ENCODE results near the gene VPS26C.
A peak's percentile ranks its signal among the peaks of the same experiment; 100 is the strongest.
"Not testable (repeated sequence)": the region's sequence is repeated elsewhere in the genome, so short reads cannot be mapped to it uniquely, and the experiment has no call there.

Gene VPS26C

DNA sequence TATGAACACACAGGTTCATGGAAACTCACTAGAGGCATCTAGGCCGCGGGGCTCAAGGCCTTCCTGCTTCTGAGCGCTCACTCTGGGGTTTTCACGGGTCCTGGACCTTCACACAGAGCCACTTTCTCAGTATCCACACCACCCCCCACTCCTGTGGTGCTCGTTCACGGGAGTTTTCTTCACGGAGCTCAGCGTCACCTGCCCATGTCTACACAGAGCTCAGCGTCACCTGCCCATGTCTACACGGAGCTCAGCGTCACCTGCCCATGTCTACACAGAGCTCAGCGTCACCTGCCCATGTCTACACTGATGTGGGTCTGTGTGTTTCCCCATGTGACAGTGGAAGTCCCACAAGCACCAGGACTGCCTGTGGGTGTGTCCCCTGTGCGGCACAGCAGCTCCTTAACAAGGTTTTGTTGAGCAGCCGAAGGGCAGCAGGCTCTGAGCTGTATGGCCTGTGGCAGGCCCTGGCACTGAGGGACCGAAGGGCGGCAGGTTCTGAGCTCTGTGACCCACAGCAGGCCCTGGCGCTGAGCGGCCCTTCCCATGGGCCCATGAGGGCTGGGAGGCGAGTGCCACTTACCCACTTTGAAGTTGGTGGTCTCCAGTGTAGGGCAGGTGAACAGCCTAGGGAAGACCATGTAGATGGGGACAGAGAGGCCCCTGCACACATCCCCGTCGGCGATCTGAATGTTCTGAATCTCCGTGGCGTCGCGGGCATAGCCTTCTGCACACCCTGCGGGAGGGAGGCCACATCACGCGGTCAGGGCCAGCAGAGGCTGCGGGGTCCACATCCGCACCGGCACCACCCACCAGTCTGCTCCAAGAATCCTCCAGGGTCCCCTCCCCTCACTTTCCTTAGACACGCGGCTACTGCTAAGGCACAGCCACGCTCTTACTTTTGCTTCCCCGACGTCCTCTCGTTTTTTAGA lies 39.8 kb downstream of the VPS26C start:
- DNase-seq: no peak

DNA sequence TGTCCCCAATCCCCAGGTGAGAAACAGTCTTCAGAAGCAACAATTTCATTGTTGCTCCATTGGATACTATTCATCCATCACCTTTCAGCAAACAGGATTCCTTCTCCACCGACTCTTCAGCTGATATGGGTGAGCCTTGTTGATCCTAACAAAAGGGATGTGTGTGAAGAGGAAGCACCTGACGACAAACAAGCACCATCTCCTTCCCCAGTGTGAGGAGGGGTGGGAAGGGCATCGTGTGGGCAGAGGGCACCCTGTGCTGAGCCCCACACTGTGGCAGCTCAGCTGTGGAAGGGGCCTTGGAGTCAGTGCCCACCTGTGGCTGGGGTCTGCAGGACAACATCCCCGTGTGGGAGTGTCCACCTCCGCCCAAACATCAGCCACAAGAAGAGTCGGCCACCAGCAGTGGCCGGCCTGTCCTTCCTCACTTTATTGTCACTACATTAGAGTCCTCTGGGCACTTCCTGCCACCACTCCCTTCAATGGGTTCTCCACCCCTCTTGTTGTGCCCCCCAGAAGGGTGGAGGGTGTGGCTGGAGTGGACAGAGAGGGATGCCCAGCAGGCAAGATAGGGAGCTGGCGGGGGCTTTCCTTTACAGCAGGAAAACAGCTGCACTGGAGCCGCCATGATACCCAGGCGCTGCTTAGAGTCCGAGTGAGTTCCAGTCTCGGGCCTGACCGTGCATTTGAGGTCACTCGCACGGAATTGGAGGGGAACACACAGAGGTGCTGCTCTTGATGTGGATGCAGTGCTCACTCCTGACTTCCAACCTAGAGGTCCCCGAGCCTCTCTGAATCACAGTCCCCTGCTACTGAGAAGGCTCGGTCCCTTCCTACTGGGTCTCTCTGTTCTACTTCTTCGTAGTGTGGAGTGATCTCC lies 40.9 kb downstream of the VPS26C start:
- no peak for DNase-seq

DNA sequence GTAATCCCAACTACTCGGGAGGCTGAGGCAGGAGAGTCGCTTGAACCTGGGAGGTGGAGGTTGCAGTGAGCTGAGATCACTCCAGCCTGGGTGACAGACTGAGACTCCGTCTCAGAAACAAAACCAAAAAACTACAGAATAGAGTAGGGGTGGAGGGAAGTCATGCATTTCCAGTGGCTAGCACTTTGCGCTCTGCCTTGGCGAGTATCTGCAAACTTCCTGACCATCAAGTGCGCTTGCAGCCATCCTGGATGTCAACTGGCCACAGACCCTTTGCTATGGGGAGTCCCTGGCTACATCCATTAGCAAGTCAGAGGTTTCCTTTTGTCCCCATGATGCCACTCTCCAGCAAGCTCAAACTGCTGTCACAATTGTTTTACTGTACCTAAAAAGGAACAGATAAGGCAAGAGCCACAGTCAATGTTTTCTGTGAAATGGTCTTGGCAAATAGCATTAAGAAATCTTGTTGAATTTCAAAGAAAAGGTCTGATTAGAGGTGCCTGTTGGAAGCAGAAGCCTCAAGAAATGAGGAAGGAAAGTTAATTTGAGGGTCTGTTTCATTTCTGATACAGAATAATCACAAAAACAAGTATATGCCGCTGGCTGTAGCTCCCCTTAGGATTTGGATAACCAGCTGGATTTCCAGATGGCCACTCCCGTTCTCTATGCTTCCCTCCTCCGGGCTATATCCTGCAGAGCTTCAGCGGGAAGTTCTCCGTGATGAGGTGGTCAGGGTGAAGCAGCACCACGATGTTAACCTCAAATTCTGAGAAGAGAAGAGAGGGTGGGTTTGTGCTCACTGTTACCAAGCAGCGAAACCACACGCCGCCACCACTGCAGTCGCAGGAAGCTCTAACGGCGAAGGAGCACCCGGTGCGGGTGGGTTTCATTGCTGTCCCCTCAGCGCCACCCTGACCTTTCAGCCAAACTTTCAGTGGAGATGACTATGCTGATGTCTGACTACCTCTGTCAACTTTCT lies 42.0 kb downstream of the VPS26C start:
- peak; percentile 78 for DNase-seq

DNA sequence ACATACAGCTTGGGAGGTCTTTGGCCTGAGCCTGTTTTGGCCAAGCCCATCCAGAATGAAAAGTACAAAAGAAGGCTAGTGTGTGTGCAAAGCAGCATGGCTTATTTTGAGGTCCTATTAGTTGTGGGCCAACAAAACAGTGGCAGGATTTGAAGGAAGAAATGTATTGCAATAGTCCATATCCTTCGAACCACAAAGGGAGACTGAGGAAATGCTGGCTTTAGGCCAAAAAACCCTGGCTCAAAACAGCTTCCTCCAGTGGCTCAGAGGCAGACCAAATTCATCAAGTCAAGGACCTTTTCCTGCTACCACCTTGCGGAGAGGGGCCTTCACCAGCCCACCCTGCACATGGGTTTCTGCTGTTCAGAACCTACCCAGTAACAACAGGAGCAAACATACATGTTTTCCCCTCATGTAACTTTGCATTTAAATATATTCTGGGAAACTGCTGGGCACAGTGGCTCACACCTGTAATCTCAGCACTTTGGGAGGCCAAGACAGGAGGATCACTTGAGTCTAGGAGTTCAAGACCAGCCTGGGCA lies 43.3 kb downstream of the VPS26C start:
- DNase-seq: no peak

DNA sequence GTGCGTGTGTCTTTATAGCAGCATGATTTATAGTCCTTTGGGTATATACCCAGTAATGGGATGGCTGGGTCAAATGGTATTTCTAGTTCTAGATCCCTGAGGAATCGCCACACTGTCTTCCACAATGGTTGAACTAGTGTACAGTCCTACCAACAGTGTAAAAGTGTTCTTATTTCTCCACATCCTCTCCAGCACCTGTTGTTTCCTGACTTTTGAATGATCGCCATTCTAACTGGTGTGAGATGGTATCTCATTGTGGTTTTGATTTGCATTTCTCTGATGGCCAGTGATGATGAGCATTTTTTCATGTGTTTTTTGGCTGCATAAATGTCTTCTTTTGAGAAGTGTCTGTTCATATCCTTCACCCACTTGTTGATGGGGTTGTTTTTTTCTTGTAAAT lies 44.9 kb downstream of the VPS26C start:
- DNase-seq: not testable (repeated sequence)

DNA sequence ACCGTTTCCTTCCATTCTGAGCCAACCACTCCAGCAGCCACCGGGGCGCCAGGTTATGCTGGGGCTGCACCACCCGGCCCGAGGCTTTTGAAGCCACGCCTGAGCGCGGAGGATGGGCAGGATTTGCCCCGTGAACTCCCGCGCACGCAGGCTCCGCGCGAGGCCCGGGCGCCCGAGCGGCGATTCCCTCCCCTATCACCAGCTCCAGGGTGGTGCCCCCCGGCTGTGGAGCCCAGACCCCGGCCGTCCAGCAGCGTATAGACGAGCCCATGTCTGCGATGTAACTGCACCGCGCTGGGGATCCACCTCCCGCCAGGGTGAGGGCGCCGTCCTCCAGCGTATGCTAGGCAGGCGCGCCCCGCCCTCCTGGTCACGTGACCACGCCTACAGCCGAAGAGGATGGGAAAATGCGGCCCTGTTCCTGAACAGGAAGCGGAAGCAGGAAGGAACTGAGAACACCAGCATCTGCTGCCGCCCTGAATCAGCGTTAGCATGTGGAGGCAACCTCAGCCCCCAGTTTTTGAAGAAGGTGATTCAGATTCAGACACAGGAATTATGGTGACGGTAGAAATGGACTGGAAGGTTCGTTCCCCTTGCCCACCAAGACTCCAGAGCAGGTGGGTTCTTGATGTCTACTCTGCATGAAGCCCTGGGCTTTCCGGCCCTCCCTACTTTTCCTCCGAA lies 46.0 kb downstream of the VPS26C start:
- DNase-seq: peak; percentile 98

DNA sequence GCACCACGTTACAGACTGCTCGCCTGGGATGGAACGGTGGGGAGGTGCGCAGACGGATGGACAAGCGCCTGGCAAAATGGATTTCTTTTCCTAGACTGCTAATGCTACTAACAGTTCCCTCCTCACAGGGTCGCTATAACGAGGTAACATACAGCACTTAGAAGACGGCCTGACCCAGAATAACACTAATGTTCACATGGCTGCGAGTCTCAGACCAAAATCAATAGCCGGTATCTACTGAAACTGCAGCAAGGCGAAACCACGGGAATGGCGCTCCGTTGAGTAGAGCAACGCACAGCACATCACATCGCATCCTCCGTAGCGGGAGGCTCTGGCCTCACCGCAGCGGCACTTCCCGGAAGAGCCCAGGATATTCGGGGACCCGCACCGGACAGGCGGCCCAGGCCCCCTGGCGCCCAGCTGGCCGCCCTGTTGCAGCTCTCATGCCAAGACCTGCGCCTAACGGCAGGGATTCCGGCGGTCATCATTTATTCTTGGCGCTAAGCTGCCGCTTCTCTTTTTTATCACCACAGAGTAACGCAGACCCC lies 46.6 kb downstream of the VPS26C start:
- peak; percentile 71 for DNase-seq

DNA sequence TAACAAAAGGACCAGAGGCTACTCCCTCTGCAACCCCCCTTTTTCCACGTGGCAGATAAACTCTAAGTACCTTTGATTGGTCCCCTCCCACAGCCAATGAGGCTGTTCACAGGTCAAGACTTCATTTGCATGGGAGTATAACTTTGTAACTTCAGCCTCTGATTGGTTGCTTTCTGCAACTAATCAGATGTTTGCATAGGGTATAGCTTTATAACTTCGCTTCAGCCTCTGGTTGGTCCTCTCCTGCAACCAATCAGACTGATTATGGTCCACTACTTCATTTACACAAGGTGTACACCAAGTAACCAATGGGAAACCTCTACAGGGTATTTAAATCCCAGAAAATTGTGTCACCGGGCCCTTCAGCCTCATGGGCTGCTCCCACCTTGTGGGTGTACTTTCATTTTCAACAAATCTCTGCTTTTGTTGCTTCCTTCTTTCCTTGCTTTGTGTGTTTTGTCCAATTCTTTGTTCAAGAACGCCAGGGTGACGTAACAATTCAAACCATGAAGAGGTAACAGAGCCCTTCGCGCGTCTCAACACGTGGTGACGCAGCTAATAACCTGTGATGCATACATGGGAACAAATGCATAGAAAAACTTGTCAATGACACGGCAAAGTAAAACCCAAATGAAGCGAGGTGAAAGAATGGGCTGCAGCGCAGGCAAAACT lies 47.2 kb downstream of the VPS26C start:
- DNase-seq: peak; percentile 37

DNA sequence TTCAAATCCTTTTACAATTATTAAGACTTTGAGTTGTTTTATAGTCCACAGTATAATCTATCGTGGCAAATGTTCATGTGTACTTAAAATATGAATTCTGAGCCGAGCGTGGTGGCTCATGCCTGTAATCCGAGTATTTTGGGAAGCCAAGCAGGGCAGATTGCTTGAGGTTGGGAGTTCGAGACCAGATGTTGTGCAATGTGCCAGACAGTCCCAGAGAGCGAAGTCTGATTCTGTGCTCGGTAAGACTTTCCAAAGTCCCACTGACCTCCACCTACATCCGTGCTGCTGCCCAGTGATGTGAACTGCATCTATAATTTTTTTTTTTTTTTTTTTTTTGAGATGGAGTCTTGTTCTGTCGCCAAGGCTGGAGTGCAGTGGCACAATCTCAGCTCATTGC lies 52.2 kb downstream of the VPS26C start:
- no peak for DNase-seq

DNA sequence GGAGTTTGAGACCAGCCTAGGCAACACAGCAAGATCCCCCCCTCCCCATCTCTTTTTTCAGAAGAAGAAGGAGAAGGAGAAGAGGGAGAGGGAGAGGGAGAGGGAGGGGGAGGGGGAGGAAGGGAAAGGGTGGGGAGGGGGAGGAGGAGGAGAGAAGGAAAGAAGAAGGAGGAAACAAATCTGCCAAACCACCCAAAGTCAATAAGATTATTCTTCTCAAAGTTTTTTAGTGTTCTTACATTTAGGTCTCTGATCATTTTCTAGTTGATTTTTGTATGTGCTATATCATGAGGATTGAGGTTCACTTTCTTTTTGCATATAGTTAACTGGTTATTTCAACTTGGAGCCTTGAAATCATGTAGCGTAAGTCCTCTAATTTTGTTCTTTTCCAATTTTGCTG lies 56.3 kb downstream of the VPS26C start:
- DNase-seq: no peak

DNA sequence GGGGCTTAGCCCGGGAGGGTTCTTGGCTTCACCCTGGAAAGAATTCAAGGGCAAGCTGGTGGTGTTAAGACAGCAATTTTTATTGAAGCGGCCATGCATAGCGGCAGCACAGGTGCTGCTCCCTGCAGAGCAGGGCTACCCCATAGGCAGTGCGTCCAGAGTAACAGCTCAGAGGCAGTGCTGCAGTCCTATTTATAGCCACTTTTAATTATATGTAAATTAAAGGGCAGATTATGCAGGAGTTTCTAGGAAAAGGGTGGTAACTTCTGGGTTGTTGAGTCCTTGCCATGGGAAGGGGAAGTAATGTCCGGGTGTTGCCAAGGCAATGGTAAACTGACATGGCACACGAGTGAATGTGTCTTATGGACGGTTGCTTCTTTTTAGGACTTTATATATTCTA lies 57.0 kb downstream of the VPS26C start:
- peak; percentile 29 for DNase-seq

DNA sequence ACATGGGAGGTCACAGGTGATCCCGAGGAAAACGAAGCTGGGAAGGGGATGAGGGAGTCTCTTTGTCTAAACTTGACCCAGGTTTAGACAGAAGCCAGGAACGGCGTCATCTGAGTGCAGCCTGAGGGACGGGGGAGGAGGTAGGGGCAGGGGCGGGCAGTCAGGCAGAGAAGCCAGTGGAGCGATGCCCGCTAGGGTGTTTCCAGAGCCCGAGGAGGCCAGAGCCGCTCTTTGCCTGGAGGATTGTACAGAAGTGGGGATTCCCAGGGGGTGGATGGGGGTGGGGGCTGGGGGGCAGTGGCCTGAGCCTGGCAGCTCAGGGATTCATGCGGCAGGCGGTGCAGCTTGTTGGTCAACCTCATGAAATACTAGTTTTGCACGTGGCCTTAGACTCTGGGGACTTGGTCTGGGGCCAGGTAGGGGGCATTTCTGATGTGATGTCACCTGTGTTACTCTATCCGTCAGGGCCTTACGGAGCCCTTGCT lies 58.4 kb downstream of the VPS26C start:
- DNase-seq: no peak

DNA sequence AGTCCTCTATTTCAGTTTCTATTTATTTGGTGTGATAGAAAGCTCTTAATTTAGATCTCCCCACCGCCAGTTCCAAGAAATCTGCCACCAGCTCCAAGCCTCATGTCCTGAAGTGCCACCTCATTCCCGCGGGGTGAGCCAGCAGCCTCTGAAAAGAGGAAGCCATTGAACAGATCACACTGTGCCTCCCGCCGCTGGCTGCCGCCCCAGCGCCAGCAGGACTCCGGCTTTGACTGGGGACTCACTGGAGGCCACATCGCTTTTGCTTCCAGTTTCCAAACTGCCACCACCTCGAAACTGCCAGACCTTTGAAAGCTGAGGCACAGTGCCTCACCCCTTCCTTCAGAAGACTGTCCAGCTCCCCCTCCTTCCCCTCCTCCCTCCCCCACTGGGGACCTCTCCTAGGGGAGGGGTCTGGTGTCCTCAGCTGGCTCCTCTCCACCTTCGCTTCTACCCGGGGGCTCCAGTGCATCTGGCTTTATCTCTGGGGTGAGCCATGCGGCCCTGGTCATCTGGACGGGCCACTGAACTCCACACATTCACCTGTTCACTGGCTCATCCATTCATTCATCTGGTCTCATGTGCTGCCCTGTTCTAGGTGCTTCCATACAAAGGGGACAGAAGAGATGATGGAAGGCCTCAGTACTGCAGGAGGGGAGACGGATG lies 58.9 kb downstream of the VPS26C start:
- DNase-seq: peak; percentile 75

DNA sequence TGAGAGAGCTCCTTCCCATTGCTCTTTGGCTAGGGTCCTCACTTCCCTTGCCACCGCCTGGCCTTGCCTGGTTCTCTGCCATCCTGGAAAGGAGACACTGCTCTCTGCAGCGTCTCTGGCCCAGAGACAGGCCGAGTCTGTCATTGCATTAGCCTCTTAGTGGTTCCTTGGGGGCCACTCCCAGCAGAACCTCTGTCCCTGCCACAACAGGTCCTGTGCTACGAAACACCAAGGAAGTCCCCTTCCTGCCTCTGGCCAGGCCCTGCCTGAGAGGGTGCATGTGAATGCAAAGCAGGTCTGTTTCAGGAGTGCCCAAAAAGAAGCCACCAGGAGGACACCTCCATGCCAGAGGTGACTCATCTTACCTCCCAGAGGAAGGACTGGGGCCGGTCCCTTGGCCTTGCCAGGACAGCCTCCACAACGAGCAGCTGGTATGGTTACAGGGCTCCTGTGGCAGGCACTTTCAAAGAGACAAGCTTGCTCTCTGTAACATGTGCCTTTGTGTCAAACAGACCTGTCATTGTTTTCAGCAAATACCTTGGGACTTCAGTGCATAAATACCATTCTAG lies 59.6 kb downstream of the VPS26C start:
- DNase-seq: peak; percentile 29

DNA sequence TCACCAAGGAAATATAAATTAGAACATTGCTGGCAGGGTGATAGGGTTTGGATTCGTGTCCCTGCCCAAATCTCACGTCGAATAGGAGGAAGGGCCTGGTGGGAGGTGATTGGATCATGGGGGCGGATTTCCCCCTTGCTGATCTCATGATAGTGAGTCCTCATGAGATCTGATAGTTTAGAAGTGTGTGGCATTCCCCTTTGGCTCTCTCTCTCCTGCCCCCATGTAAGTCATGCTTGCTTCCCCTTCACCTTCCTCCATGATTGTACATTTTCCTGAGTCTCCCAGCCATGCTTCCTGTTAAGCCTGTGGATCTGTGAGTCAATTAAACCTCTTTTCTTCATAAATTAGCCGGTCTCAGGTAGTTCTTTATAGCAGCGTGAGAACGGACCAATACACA lies 60.6 kb downstream of the VPS26C start:
- no peak for DNase-seq

DNA sequence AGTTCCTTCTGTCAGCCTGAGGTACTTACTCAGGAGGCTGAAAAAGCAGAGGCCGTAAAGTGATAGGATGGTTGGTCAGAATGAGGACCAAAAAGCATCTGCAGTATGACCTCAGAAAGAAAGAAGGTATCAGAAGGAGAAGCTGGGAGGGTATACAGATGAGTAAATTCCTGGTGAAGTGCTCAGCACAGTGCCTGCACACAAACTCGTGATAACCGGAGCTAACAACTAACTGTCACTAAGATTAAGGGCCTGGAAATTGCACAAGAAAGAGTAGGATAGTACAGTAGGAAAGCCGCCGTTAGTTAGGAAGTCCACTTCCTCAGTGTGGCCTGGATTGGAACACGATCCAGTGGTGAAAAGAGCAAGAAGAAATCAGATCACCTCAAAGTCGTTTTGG lies 62.6 kb downstream of the VPS26C start:
- DNase-seq: no peak

DNA sequence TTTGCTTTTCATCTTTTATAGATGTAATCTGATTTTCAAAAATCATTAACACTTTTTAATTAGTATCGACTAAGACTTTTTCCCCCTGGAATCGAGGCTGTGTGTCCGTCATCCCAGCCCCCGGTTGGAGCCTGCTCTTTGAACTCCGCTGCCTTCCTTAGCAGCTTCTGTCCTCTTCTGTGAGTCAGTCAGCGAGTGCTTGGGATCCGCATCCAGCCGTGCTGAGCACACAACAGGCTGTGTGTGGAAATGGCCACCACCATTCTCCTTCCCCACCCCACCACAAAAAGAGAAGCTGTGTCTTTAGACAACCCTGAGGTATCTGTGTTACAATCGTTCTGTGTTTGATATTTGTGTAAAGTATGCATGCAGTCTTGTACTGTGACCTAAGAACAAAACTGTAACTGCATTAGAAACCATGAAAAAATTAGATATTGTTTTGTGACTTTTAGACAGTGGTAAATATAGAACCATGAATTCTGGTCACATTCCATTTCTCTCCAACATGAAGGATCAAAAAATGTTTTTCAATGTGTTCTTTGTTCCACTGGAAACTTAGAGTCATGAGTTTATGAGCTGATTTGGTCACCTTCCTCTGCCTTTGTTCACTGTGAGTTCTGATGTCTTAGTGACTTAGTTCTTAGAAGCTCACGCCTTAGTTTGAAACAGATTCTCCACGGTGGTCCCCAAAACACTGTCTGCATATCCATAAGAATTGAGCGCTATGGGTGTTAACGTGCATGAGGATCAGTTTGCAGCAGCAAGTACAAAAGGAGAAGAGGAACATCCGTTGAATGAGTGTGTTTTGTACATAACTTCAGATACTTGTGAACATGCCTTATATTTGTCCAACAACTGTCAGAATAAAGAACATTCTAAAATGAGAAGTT lies 64.7 kb downstream of the VPS26C start:
- DNase-seq: no peak

DNA sequence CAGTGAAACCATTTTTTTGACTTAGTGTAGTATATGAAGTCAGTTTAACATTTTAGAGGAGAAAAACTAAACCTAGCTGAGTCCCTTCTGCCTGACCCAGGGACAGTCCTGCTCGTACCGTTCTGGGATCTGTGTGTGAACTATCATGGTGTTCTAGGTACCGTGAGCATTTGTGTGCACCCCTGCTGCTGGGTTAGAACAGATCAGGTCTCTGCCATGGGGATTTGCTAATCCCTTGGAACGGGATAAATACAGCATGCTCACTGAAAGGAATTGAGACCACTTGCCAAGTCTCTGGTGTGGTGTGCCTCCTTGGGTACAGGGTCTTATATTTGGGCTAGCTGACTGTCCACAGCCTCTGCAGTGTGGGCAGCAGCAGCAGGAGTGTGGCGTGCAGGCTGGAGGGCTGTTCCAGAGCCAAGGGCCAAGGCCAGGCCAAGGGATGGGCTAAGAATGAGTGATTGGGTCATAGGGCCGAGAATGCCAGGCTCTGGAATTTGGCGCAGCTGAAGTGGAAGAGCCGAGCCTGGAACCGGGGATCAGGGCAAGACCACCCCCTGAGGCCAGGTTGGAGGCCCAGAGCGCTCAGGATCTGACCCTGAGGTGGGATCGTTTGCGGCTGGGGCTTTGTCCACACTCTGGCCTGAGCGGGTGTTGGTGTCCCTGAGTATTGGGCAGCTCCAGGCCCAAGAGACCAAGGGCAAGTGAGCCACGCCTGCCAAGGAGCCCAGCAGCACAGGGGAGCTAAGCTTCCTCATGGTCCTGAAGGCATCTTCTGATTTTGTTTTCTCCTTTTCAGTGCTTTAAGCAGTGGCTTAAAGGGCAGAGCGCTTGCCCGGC lies 66.3 kb downstream of the VPS26C start:
- DNase-seq: no peak
